DMS153 (cell line): Measurements from ENCODE around the gene ARL13A.
"Not testable (repeated sequence)": the region's sequence is repeated elsewhere in the genome, so short reads cannot be mapped to it uniquely, and the experiment has no call there.

Experiments used
- DNase-seq: peaks from one replicate; lab custom pipeline; 2025; lab: John Stamatoyannopoulos, UW

ARL13A gene

DNA sequence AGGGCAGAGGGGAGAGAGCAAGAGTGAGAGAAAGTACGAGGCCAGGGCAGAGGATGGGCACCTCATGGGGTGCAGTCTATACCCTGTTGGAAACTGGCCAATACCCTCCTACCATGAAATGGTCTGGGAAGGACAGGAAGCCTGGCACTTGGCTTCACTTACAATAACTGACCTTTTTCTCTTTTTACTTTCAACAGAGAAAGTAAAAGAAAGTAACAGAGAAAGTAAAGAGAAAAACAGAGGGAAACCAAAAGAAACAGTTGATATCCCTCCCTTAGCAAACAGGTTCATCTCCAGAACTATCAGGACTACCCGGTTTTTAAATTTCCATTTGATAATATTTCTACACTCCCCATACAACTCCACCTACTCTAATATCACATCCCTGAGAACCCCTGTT lies 20.6 kb downstream of the ARL13A start:
- no peak for DNase-seq

DNA sequence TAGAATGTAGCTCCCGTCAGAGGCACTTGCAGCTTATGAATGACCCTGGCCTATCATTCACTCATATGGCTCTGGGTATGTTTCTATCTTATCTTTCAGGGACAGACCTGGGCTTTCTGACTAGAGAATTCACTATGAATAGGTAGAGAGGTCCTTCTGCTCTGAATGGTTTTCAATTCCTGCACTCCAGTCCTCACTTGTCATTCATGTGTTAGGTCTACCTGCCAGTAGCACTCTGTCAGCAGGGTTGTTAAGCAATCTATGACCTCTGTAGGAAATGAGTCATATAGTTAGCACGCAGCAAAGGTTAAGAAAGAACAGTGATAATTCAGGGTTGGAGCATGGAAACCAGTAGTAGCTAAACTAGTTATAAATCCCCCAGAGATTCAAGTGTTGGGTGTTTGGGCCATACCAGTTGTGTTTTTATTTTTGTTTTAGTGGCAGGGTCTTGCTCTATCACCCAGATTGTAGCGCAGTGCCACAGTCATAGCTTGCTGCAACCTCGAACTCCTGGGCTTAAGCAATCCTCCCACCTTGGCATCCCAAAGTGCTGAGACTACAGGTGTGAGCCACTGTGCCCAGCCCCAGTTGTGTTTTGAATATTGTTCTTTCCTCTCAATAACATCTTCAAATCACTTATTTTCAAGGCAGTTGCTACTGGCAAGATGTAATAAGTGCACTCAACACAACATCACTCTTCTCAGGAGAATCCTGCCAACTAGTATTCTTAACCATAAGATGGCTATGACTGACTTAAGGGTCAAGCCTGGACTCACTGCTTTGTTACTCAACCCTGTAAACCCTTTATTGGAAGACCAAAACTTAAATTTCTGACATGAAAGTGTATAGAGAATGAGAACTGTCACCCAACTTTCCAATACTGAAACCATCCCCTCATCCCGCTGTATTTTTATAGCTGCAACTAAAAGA lies 25.1 kb downstream of the ARL13A start:
- no peak for DNase-seq

DNA sequence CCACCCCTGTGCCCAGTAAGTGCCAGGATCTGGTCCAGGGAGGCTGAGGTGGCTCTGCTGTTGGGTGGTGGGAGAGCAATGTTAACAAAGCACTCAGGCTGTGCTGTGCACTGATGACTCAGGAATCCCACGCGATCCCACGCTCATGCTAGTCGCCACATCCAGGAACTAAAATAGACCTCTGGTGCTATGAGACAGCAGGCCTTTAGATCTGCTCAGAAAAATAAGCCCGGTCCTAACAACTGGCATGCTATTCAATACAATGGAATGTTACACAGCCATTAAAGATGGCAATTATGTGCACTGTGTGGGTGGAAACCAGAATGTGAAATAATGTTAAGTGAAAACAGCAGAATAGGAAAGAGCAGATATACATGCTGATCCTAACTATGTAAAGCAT lies 26.0 kb downstream of the ARL13A start:
- DNase-seq = no peak

DNA sequence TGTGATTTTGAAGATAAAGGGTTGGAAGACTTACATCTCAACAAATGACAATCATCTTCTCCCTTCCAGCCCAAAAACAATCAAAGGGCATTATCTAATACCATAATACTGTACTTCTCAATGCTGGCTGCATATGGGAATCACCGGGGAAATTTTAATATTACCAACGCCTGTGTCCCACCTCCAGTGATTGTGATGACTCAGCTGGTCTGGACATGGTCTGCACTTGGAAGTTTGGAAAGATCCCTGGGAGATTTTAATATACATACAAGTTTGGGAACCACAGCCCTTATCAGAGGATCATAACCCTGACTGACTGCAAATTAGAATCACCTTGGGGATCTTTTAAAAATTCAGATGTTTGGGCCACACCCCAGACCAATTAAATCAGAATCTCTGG lies 29.9 kb downstream of the ARL13A start:
- DNase-seq = no peak

DNA sequence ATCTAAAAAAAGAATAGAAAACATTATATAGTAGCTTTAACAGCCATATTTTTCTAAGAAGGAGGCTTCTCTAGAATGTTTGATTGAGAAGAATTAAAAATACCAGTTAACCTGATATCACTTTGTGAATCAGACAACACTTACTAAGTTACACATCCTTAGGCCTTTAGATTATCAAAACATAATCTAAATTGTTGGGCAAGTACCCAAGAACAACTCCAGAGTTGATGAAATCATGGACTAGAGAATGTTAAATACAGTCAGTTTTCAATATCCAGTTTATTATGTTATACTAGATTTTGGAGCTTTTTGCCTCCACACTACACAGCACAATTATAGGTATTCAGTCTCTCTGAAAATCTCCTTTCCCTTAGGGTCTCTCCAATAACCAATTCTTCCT lies 39.6 kb downstream of the ARL13A start:
- no peak for DNase-seq

- DNase-seq = not testable (repeated sequence)
Measured at GRCh38 chrX:101012031-101012430, 42.5 kb downstream of the ARL13A start.

GRCh38 chrX:101022020-101022419 lies 52.5 kb downstream of the ARL13A start:
- DNase-seq = no peak

GRCh38 chrX:101025126-101025525 lies 55.6 kb downstream of the ARL13A start:
- no peak for DNase-seq

GRCh38 chrX:101028562-101028961 lies 59.1 kb downstream of the ARL13A start:
- DNase-seq = no peak

GRCh38 chrX:101029665-101030064 lies 60.2 kb downstream of the ARL13A start:
- no peak for DNase-seq

GRCh38 chrX:101037231-101037630 lies 67.7 kb downstream of the ARL13A start:
- DNase-seq = no peak

- DNase-seq = no peak
Measured at GRCh38 chrX:101040197-101040596, 70.7 kb downstream of the ARL13A start.
